Right lobe of liver (tissue), 4 donors: ENCODE measurements around the gene KCNQ2.

ENCODE experiments used
- POLR2A ChIP-seq: fragments of 450-650 bp; IDR thresholded peaks from one replicate; pipeline ENCODE4 v1.6.1; 2017; ENCODE audit warnings: antibody characterized with exemption, mild to moderate bottlenecking
- TF ChIP-seq, protein P1 (sequence below), 4 donors: fragments of 200-600 bp in 3 of 4; fragments of 450-650 bp in 1 of 4; IDR thresholded peaks; one replicate each; pipeline versions ENCODE4 v1.5.1 to v1.8.0; 2016 to 2022; ENCODE audit warnings: antibody characterized with exemption in 4 of 4, mild to moderate bottlenecking in 2 of 4
- donor health status: DM: no; HTN: no; CAD: no.
- donor health status: DM: no; HTN: no; CAD: no.
- donor health status: DM: no; HTN: yes; CAD: no.

DNA sequence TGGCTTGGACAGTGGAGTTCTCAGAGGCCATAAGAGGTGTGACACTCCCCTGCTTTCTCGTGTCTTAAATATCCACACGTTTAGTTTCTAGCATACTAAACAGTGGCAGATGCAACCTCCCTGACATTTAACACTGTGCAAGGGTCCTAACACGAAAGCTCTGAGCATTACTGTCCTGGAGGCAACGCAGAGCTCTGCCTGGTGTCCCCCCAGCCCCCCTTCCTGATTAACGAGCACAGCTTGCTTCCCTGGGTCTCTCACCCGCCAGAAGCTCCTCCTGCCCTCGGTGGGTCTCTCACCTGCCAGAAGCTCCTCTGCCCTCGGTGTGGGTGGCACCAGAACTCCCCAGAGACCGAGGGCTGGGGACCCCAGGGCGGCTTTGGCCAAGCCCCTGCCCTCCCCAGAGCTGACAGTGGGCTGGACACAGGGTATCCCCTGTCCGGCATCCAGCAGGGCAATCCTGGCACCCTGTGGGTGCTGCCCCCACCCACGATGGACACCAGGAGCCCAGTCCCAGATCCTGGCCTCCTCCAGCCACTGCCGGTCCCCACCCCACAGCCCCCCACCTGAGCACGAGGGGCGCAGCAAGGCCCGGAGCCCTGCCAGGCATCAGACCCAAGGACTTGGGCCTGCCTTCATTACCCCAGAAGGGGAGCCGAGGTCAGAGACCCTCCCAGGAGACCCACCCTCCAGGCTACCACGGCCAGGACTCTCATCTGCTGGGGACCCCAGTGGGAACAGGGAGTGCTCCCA lies 12.4 kb upstream of the KCNQ2 start:
- TF ChIP-seq, protein P1, sequence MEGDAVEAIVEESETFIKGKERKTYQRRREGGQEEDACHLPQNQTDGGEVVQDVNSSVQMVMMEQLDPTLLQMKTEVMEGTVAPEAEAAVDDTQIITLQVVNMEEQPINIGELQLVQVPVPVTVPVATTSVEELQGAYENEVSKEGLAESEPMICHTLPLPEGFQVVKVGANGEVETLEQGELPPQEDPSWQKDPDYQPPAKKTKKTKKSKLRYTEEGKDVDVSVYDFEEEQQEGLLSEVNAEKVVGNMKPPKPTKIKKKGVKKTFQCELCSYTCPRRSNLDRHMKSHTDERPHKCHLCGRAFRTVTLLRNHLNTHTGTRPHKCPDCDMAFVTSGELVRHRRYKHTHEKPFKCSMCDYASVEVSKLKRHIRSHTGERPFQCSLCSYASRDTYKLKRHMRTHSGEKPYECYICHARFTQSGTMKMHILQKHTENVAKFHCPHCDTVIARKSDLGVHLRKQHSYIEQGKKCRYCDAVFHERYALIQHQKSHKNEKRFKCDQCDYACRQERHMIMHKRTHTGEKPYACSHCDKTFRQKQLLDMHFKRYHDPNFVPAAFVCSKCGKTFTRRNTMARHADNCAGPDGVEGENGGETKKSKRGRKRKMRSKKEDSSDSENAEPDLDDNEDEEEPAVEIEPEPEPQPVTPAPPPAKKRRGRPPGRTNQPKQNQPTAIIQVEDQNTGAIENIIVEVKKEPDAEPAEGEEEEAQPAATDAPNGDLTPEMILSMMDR (IDR thresholded peaks at IDR 0.05): no peak
- no peak for TF ChIP-seq POLR2A
